Activated CD8-positive, alpha-beta T cell treated with anti-CD3 and anti-CD28 coated beads, Interleukin-2, amount 10 ng/mL, durations not matched to agents 7 days and 5 days (primary cell): Measurements from ENCODE around the gene SWAP70. TPM values are rescaled to one million over a fixed set of nuclear protein-coding genes. Genes with fewer than 3 reads are reported as not detected.

ENCODE experiments used
- ATAC-seq: fragments of 150-1000 bp; cut with Tn5 transposase; one replicate; pipeline ENCODE4 v1.10.0; 2021; ENCODE audit warnings: moderate library complexity
- CTCF ChIA-PET: fragments of 350-600 bp; sonication (Branson Sonifier 250); formaldehyde crosslinking; loops from one replicate; lab custom pipeline; 2021; ENCODE audit warnings: antibody characterized with exemption; lab: Charles Lee
- POLR2A ChIA-PET: fragments of 350-600 bp; sonication (Branson Sonifier 250); formaldehyde crosslinking; loops from one replicate; lab custom pipeline; 2021; ENCODE audit warnings: antibody characterized with exemption; lab: Charles Lee
- DNase-seq: peaks from one replicate; pipeline ENCODE4 v3.0.0-alpha.2; 2020
- H3K27ac Mint-ChIP-seq: one replicate; pipeline ENCODE4 v1.8.0; 2021; ENCODE audit warnings: mild to moderate bottlenecking, mixed read lengths
- H3K27me3 Mint-ChIP-seq: one replicate; pipeline ENCODE4 v1.8.0; 2021; ENCODE audit warnings: low read depth, mixed read lengths
- H3K36me3 Mint-ChIP-seq: one replicate; pipeline ENCODE4 v1.8.0; 2021; ENCODE audit warnings: low read depth, mixed read lengths
- H3K4me1 Mint-ChIP-seq: one replicate; pipeline ENCODE4 v1.8.0; 2021; ENCODE audit warnings: low read depth, mixed read lengths
- H3K4me3 Mint-ChIP-seq: one replicate; pipeline ENCODE4 v1.8.0; 2021; ENCODE audit warnings: mild to moderate bottlenecking, mixed read lengths
- H3K9me3 Mint-ChIP-seq: one replicate; pipeline ENCODE4 v1.8.0; 2022; ENCODE audit warnings: mixed read lengths; ENCODE audit not compliant: insufficient read depth
- total RNA-seq, 2 experiments: library from RNA; stranded (reverse); gene quantifications; one replicate each; pipeline ENCODE4 v1.2.3, GENCODE V29; 2021

The SWAP70 gene
- total RNA-seq, 2 experiments from 2014 or later = 11.5 to 13.3 TPM

DNA sequence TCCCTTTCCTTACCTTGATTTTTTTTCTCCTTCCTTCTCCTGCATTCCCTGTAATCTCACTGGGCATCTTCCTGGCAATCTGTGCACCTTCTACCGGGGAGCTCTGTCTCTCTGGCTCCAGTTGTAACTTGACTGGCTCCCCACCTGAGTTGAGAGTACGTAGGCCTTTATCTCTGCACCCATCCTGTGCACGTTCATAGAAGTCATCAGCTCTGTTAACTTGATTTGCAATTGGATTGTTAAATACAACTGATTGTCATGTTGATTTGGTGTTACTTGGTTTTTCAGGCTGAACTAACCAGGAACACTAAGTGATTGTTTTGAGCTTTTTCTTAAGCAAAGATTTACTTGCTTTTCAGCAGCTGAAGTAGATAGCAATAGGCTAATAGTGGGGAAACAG, 11.8 kb downstream of the SWAP70 start:
- ATAC-seq = no peak
- H3K4me1 Mint-ChIP-seq = no peaks in the 10 kb centered on the region
- no peak overlapping the region for H3K27ac Mint-ChIP-seq
- H3K4me3 Mint-ChIP-seq = no peak overlapping the region
- no peaks in the 10 kb centered on the region for H3K36me3 Mint-ChIP-seq
- POLR2A ChIA-PET = interaction anchor here (0.7 to 1.9 kb wide), 2 partner anchors 12 to 71 kb away, joined by 4 read pairs; partner anchors contain the start of gene SWAP70
- H3K27me3 Mint-ChIP-seq = no peaks in the 10 kb centered on the region
- no peaks in the 10 kb centered on the region for H3K9me3 Mint-ChIP-seq
- no peak for DNase-seq
- CTCF ChIA-PET = interaction anchor here (1.1 kb wide), 1 partner anchor 72 kb away, joined by 4 read pairs; no protein-coding TSS in a partner anchor

- Mint-ChIP-seq H3K36me3 (no peaks in the 10 kb centered on the region), H3K4me3 (no peak overlapping the region), H3K4me1 (no peaks in the 10 kb centered on the region), H3K27me3 (no peaks in the 10 kb centered on the region), H3K9me3 (no peaks in the 10 kb centered on the region), H3K27ac (no peak overlapping the region)
- CTCF ChIA-PET = interaction anchor here (1.4 to 1.6 kb wide), 2 partner anchors 64 to 688 kb away, joined by 5 to 6 read pairs; no protein-coding TSS in a partner anchor
- POLR2A ChIA-PET = no interaction called here
- DNase-seq (no peak), ATAC-seq (no peak)
Observed at GRCh38 chr11:9677951-9678350, 14.1 kb downstream of the SWAP70 start.

DNA sequence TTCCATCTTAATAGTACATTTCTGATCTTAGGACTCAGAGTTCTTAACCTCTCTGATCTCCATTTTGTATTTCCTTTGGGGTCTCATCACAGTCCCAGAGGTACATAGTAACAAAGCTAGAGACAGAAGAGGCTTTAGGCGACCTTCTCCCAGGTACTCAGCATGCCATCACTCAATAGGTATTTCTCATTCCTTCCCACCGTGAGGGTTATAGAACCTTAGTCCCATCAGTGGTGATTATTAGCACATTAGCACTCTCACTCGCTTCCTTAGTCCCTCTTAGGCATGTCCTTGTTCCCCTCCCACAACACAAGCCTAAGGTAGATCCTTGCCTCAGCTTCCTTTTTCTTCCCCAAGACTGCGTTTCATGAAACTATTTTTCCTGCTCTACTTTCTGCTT, 14.7 kb downstream of the SWAP70 start:
- CTCF ChIA-PET = interaction anchor here (1.0 kb wide), 1 partner anchor 17 kb away, joined by 4 read pairs; no protein-coding TSS in a partner anchor
- no peaks in the 10 kb centered on the region for H3K27me3 Mint-ChIP-seq

DNA sequence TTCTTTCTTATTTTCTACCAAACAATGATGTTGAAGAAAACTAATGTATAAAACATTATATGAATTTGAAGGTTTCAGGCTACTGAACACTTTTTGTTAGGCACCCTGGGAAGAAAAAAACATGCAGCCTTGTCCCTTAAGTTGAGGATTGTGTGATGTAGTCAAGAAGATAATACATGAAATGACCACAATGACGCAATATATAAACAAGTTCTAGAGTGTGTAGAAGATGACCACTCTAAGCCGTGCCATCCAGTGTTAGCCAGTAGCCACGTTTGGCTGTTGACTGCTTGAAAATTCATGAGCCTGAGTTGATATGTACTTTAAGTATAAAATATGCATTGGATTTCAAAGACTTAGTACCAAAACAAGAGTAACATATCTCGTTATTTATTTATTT, 16.2 kb downstream of the SWAP70 start:
- Mint-ChIP-seq H3K36me3 (no peaks in the 10 kb centered on the region), H3K27ac (no peak overlapping the region), H3K4me3 (no peak overlapping the region), H3K4me1 (no peaks in the 10 kb centered on the region), H3K27me3 (no peaks in the 10 kb centered on the region), H3K9me3 (no peaks in the 10 kb centered on the region)
- DNase-seq = no peak
- no peak for ATAC-seq
- POLR2A ChIA-PET = no interaction called here
- CTCF ChIA-PET = interaction anchor here (1.3 kb wide), 1 partner anchor 68 kb away, joined by 5 read pairs; no protein-coding TSS in a partner anchor

More for the DNA sequence above, 14.7 kb downstream of the SWAP70 start:
- Mint-ChIP-seq H3K9me3 (no peaks in the 10 kb centered on the region), H3K27ac (no peak overlapping the region), H3K36me3 (no peaks in the 10 kb centered on the region), H3K4me1 (no peaks in the 10 kb centered on the region), H3K4me3 (no peak overlapping the region)
- POLR2A ChIA-PET = no interaction called here
- ATAC-seq (no peak), DNase-seq (no peak)

GRCh38 chr11:9681583-9682372, 17.9 kb downstream of the SWAP70 start:
- ChIA-PET CTCF (no interaction called here), POLR2A (no interaction called here)
- Mint-ChIP-seq H3K27me3 (no peaks in the 10 kb centered on the region), H3K36me3 (no peaks in the 10 kb centered on the region), H3K27ac (no peak overlapping the region), H3K4me1 (no peaks in the 10 kb centered on the region), H3K4me3 (no peak overlapping the region), H3K9me3 (no peaks in the 10 kb centered on the region)
- ATAC-seq (no peak), DNase-seq (no peak)

DNA sequence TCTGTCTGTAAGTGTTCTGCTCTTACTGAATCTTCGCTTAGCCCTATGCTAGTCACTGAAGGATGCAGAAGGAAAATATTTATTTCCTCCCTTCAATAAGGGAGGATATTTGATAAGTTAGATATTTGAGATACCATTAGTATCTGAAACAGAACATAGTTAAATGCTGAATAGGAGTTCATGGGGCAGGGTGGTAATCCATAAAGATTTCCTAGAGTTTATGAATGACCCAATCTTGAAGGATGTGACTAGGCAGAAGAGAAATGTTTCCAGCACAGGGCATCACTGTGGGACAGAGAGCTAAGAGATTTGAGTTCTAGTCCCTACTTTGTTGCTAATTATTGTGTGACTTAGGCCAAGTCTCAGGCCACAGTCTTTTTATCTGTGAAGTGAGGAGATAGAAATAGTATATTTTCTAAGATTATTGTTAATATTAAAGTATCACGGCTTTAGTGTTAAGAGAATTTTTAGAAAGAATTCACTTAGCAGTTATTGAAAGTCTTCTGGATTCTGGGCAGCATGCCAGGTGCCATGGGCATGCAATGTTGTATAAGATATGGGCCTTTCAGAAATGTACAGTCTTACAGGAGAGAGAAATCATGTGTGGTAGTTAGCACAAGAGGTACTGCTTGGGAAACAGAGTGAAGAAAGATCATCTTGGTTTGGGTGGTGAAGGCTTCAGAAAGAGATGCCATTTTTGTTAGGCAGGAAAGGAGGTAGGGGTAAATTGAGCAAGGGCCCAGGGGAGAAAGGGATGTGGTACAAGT, 24.0 kb downstream of the SWAP70 start:
- no peak overlapping the region for H3K27ac Mint-ChIP-seq
- CTCF ChIA-PET = interaction anchor here (1.2 kb wide), 1 partner anchor 61 kb away, joined by 5 read pairs; no protein-coding TSS in a partner anchor

DNA sequence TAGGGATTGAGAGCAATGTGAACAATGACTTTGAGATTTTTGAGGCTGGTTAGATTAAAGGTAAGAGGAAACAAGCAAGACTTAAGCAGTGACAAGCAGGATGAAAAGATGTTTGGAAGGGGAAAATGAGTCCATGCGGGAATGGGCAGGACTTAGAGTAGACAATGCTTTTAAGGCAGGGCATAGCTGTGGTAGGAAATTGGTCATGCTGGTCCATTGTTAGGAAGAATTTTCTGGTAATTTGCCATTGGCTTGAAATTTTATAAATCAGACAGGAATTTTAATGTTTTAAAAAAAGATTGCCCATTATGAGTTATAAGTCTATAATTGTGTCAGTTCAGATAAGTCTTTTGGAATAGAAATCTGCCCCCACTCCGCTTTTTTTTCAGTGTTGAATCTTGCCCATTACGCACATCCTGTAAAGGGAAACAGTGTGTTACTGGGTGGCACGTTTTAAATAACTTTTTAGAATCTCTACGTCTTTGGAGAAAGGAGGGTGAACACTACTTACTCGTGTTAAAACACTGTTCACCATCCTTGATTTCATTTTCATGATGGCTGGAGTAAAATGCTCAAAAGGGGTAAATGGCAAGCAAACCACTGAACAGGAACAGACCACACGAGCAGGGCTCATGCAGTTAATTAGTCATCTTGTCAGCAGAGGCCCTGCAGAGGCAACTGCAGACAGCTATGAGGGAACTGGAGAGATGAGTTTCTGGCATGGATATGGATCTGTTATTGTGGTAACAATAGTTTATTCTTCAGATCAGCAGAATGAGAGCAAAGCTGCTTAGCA, 25.0 kb downstream of the SWAP70 start:
- no peak overlapping the region for H3K4me3 Mint-ChIP-seq
- ChIA-PET POLR2A (no interaction called here), CTCF (interaction anchor here (0.7 to 1.8 kb wide), 2 partner anchors 59 to 76 kb away, joined by 3 to 7 read pairs; no protein-coding TSS in a partner anchor)
- ATAC-seq = peak; percentile 79
- H3K27me3 Mint-ChIP-seq = peaks cover 3% of the 10 kb centered on the region
- peak; percentile 25 for DNase-seq
- H3K36me3 Mint-ChIP-seq = no peaks in the 10 kb centered on the region
- H3K27ac Mint-ChIP-seq = no peak overlapping the region
- no peaks in the 10 kb centered on the region for H3K4me1 Mint-ChIP-seq
- no peaks in the 10 kb centered on the region for H3K9me3 Mint-ChIP-seq

More for the DNA sequence above, 24.0 kb downstream of the SWAP70 start:
- no peaks in the 10 kb centered on the region for H3K9me3 Mint-ChIP-seq
- H3K27me3 Mint-ChIP-seq = peaks cover 3% of the 10 kb centered on the region
- DNase-seq (no peak), ATAC-seq (no peak)
- no peaks in the 10 kb centered on the region for H3K36me3 Mint-ChIP-seq
- no peak overlapping the region for H3K4me3 Mint-ChIP-seq
- no peaks in the 10 kb centered on the region for H3K4me1 Mint-ChIP-seq
- POLR2A ChIA-PET = no interaction called here

- no peak overlapping the region for H3K4me3 Mint-ChIP-seq
- POLR2A ChIA-PET = no interaction called here
- H3K36me3 Mint-ChIP-seq = peaks cover 5% of the 10 kb centered on the region
Observed at GRCh38 chr11:9689721-9690120, 25.8 kb downstream of the SWAP70 start.

DNA sequence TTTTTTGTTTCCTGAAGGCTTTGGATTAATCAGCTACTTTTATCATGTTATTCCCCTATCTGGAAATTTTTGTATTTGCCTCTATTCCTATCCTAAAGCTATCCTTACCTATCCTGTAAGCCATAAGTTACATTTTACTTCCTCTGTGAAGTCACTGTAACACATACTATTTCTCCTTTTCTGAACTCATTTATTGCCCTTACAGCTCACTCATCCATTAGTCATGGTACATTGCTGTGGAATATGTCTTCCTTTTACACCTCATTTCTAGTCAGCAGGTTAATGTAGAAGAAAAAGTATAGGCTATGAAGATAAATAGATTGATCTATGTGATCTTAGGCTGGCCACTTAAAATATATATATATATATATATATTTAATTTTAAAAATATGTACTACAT, 28.0 kb downstream of the SWAP70 start:
- ChIA-PET POLR2A (no interaction called here), CTCF (interaction anchor here (1.0 kb wide), 1 partner anchor 17 kb away, joined by 4 read pairs; no protein-coding TSS in a partner anchor)
- H3K36me3 Mint-ChIP-seq = peaks cover 14% of the 10 kb centered on the region
- peaks cover 3% of the 10 kb centered on the region for H3K27me3 Mint-ChIP-seq
- ATAC-seq = no peak
- no peaks in the 10 kb centered on the region for H3K9me3 Mint-ChIP-seq
- H3K27ac Mint-ChIP-seq = no peak overlapping the region
- no peaks in the 10 kb centered on the region for H3K4me1 Mint-ChIP-seq
- no peak overlapping the region for H3K4me3 Mint-ChIP-seq
- DNase-seq = no peak

More at GRCh38 chr11:9689721-9690120, 25.8 kb downstream of the SWAP70 start:
- H3K27ac Mint-ChIP-seq = no peak overlapping the region
- H3K9me3 Mint-ChIP-seq = no peaks in the 10 kb centered on the region
- DNase-seq (no peak), ATAC-seq (no peak)
- CTCF ChIA-PET = interaction anchor here (0.7 to 1.8 kb wide), 2 partner anchors 58 to 76 kb away, joined by 3 to 7 read pairs; no protein-coding TSS in a partner anchor
- no peaks in the 10 kb centered on the region for H3K4me1 Mint-ChIP-seq
- peaks cover 3% of the 10 kb centered on the region for H3K27me3 Mint-ChIP-seq

GRCh38 chr11:9692691-9693090, 28.8 kb downstream of the SWAP70 start:
- Mint-ChIP-seq H3K27ac (no peak overlapping the region), H3K4me3 (no peak overlapping the region), H3K27me3 (peaks cover 3% of the 10 kb centered on the region), H3K9me3 (no peaks in the 10 kb centered on the region), H3K36me3 (peaks cover 14% of the 10 kb centered on the region), H3K4me1 (no peaks in the 10 kb centered on the region)
- CTCF ChIA-PET = interaction anchor here (0.7 to 1.5 kb wide), 2 partner anchors 24 to 56 kb away, joined by 3 read pairs; no protein-coding TSS in a partner anchor
- no peak for DNase-seq
- ATAC-seq = no peak
- POLR2A ChIA-PET = interaction anchor here (0.6 kb wide), 1 partner anchor 549 kb away, joined by 3 read pairs; no protein-coding TSS in a partner anchor
